GM23338 (cell line): ENCODE results near the gene OGFOD2. TPM values are rescaled to one million over a fixed set of nuclear protein-coding genes. Genes with fewer than 3 reads are reported as not detected.

Experiments used
- ATAC-seq: fragments of 200-7000 bp; cut with Tn5 transposase; 3 replicates; pipeline ENCODE4 v1.9.1; 2020
- DNase-seq: peaks from one replicate; pipeline ENCODE4 v3.0.0-alpha.2; 2015; ENCODE audit warnings: low spot score
- H2AFZ ChIP-seq: fragments of 200-600 bp; sonication (generic); 2 replicates; pipeline ENCODE4 v1.8.0; 2016; ENCODE audit warnings: antibody characterized with exemption, mild to moderate bottlenecking, moderate library complexity
- H3F3A ChIP-seq: fragments of 200-600 bp; sonication (generic); replicated peaks from 2 replicates; pipeline ENCODE4 v1.8.0; 2017; ENCODE audit warnings: antibody characterized with exemption, mixed run types, low read depth
- H3K27ac ChIP-seq: fragments of 200-600 bp; sonication (generic); 2 replicates; pipeline ENCODE4 v1.6.1; 2016; ENCODE audit warnings: low read depth
- H3K27me3 ChIP-seq: fragments of 200-600 bp; sonication (generic); 2 replicates; pipeline ENCODE4 v1.8.0; 2016; ENCODE audit warnings: mild to moderate bottlenecking, mixed run types, moderate library complexity; ENCODE audit not compliant: insufficient read depth
- H3K36me3 ChIP-seq: fragments of 200-600 bp; sonication (generic); 2 replicates; pipeline ENCODE4 v1.8.0; 2016; ENCODE audit warnings: mild to moderate bottlenecking; ENCODE audit not compliant: insufficient read depth
- H3K4me1 ChIP-seq: fragments of 200-600 bp; sonication (generic); 2 replicates; pipeline ENCODE4 v1.8.0; 2016; ENCODE audit warnings: mild to moderate bottlenecking, moderate library complexity; ENCODE audit not compliant: insufficient read depth
- H3K4me2 ChIP-seq: fragments of 200-600 bp; sonication (generic); 2 replicates; pipeline ENCODE4 v1.7.1; 2017; ENCODE audit warnings: mixed run types
- H3K4me3 ChIP-seq: fragments of 200-600 bp; sonication (generic); 2 replicates; pipeline ENCODE4 v1.6.1; 2016; ENCODE audit warnings: mixed run types
- H3K79me2 ChIP-seq: fragments of 200-600 bp; sonication (generic); replicated peaks from 2 replicates; pipeline ENCODE4 v1.8.0; 2017; ENCODE audit warnings: mild to moderate bottlenecking; ENCODE audit not compliant: insufficient read depth
- H3K9me2 ChIP-seq: fragments of 200-600 bp; sonication (generic); 2 replicates; pipeline ENCODE4 v1.8.0; 2017; ENCODE audit not compliant: insufficient read depth
- H4K20me1 ChIP-seq: fragments of 200-600 bp; sonication (generic); replicated peaks from 2 replicates; pipeline ENCODE4 v1.8.0; 2017; ENCODE audit warnings: mild to moderate bottlenecking; ENCODE audit not compliant: insufficient read depth
- H3K27ac Mint-ChIP-seq: 2 replicates; pipeline ENCODE4 v1.8.0; 2020; ENCODE audit warnings: inconsistent platforms, mild to moderate bottlenecking, moderate library complexity, mixed read lengths
- H3K27me3 Mint-ChIP-seq: 3 replicates; pipeline ENCODE4 v1.8.0; 2022; ENCODE audit warnings: low read depth, mild to moderate bottlenecking, moderate library complexity, mixed read lengths, inconsistent platforms; ENCODE audit not compliant: insufficient read depth, poor library complexity
- H3K36me3 Mint-ChIP-seq: 3 replicates; pipeline ENCODE4 v1.8.0; 2021; ENCODE audit warnings: low read depth, mild to moderate bottlenecking, inconsistent platforms, moderate library complexity, mixed read lengths
- H3K4me1 Mint-ChIP-seq: 3 replicates; pipeline ENCODE4 v1.8.0; 2020; ENCODE audit warnings: mild to moderate bottlenecking, inconsistent platforms, mixed read lengths
- H3K4me3 Mint-ChIP-seq: 3 replicates; pipeline ENCODE4 v1.8.0; 2021; ENCODE audit warnings: moderate library complexity, mild to moderate bottlenecking, inconsistent platforms, mixed read lengths
- H3K9me3 Mint-ChIP-seq: 3 replicates; pipeline ENCODE4 v1.8.0; 2020; ENCODE audit warnings: moderate library complexity, mild to moderate bottlenecking, inconsistent platforms, mixed read lengths
- CREB1 ChIP-seq: fragments of 250-450 bp; sonication (Bioruptor Pico); IDR thresholded peaks from 2 replicates; pipeline ENCODE4 v1.5.0; 2020; ENCODE audit warnings: low read depth, mild to moderate bottlenecking, moderate library complexity
- EZH2phosphoT487 ChIP-seq: fragments of 200-600 bp; sonication (generic); IDR thresholded peaks from one replicate; pipeline ENCODE4 v1.8.1; 2018; ENCODE audit warnings: antibody characterized with exemption; ENCODE audit not compliant: unreplicated experiment
- JUNB ChIP-seq: IDR thresholded peaks from one replicate; pipeline ENCODE4 v1.6.1; 2016; ENCODE audit warnings: antibody characterized with exemption; ENCODE audit not compliant: unreplicated experiment
- POLR2AphosphoS5 ChIP-seq: IDR thresholded peaks from 2 replicates; pipeline ENCODE4 v1.6.1; 2016; ENCODE audit warnings: antibody characterized with exemption, low read depth
- STAT1 ChIP-seq: IDR thresholded peaks from one replicate; pipeline ENCODE4 v1.6.1; 2016; ENCODE audit warnings: antibody characterized with exemption; ENCODE audit not compliant: unreplicated experiment
- ZNF331 ChIP-seq: fragments of 250-450 bp; sonication (Bioruptor Pico); IDR thresholded peaks from 2 replicates; pipeline ENCODE4 v1.5.0; 2020; ENCODE audit warnings: low read depth, mild to moderate bottlenecking, moderate library complexity
- polyA plus RNA-seq: library from polyadenylated mRNA; unstranded; fragments of >200 nt; fragmentation: Nextera tagmentation; extraction: Ambion mirVana; gene quantifications from 2 replicates; pipeline ENCODE4 v1.2.1, GENCODE V29; 2016
- total RNA-seq: library from RNA; depleted of rRNA; stranded (reverse); fragments of >200 nt; shearing (Covaris generic); gene quantifications from 2 replicates; pipeline ENCODE4 v1.2.3, GENCODE V29; 2014
- TF ChIP-seq, protein P1 (sequence below): fragments of 250-450 bp; sonication (Bioruptor Pico); IDR thresholded peaks from 2 replicates; pipeline ENCODE4 v1.5.0; 2020; ENCODE audit warnings: mild to moderate bottlenecking, moderate library complexity
- TF ChIP-seq, protein P2 (sequence below): IDR thresholded peaks from 2 replicates; pipeline ENCODE4 v1.6.1; 2016; ENCODE audit warnings: antibody characterized with exemption

Gene OGFOD2
- total and polyA plus RNA-seq, 2 experiments from 2014 or later, result 13.1 to 16.1 TPM

DNA sequence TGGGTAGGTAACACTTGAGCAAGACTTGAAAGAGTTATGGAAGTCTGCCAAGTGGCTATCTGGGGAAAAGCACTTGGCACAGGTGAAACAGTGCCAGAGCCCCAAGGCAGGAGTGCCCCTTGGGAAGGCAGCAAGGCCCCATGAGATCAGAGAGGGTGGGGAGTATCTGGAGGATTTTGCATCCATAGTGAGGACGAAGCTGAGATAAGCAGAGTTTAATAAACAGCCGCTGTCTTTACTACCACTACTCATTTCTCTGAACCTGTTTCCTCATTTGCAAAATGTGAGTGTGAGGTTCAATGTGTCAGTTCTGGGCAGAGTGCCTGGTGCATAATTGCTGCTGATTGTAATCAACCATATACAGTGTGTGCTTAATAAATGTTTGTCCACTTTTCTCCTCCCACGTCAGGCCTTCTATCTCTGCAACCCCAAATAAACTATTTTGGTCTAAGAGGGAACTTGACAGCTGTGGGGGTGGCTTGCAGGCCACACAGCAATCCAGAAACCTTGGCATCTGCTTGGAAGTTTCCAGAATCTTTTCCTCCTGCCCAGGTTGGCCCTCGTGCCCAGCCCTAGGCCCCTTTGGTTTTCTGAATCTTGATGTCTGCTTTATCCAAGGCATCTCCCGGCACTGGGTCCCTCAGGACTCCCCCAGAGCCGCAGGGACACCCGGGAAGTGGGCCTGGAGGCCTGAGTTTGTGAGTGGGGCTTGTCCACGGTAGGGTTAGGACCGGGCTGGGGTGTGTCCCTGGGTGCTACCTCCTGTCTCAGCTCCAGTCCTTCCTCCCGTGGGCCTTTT, 13.3 kb upstream of the OGFOD2 start (continued):
- TF ChIP-seq, protein P1, sequence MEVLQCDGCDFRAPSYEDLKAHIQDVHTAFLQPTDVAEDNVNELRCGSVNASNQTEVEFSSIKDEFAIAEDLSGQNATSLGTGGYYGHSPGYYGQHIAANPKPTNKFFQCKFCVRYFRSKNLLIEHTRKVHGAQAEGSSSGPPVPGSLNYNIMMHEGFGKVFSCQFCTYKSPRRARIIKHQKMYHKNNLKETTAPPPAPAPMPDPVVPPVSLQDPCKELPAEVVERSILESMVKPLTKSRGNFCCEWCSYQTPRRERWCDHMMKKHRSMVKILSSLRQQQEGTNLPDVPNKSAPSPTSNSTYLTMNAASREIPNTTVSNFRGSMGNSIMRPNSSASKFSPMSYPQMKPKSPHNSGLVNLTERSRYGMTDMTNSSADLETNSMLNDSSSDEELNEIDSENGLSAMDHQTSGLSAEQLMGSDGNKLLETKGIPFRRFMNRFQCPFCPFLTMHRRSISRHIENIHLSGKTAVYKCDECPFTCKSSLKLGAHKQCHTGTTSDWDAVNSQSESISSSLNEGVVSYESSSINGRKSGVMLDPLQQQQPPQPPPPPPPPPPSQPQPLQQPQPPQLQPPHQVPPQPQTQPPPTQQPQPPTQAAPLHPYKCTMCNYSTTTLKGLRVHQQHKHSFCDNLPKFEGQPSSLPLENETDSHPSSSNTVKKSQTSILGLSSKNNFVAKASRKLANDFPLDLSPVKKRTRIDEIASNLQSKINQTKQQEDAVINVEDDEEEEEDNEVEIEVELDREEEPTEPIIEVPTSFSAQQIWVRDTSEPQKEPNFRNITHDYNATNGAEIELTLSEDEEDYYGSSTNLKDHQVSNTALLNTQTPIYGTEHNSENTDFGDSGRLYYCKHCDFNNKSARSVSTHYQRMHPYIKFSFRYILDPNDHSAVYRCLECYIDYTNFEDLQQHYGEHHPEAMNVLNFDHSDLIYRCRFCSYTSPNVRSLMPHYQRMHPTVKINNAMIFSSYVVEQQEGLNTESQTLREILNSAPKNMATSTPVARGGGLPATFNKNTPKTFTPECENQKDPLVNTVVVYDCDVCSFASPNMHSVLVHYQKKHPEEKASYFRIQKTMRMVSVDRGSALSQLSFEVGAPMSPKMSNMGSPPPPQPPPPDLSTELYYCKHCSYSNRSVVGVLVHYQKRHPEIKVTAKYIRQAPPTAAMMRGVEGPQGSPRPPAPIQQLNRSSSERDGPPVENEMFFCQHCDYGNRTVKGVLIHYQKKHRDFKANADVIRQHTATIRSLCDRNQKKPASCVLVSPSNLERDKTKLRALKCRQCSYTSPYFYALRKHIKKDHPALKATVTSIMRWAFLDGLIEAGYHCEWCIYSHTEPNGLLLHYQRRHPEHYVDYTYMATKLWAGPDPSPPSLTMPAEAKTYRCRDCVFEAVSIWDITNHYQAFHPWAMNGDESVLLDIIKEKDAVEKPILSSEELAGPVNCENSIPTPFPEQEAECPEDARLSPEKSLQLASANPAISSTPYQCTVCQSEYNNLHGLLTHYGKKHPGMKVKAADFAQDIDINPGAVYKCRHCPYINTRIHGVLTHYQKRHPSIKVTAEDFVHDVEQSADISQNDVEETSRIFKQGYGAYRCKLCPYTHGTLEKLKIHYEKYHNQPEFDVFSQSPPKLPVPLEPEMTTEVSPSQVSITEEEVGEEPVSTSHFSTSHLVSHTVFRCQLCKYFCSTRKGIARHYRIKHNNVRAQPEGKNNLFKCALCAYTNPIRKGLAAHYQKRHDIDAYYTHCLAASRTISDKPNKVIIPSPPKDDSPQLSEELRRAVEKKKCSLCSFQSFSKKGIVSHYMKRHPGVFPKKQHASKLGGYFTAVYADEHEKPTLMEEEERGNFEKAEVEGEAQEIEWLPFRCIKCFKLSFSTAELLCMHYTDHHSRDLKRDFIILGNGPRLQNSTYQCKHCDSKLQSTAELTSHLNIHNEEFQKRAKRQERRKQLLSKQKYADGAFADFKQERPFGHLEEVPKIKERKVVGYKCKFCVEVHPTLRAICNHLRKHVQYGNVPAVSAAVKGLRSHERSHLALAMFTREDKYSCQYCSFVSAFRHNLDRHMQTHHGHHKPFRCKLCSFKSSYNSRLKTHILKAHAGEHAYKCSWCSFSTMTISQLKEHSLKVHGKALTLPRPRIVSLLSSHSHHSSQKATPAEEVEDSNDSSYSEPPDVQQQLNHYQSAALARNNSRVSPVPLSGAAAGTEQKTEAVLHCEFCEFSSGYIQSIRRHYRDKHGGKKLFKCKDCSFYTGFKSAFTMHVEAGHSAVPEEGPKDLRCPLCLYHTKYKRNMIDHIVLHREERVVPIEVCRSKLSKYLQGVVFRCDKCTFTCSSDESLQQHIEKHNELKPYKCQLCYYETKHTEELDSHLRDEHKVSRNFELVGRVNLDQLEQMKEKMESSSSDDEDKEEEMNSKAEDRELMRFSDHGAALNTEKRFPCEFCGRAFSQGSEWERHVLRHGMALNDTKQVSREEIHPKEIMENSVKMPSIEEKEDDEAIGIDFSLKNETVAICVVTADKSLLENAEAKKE (CRISPR knock-in tag), result no peak
- TF ChIP-seq CREB1, result no peak
- TF ChIP-seq ZNF331 (CRISPR knock-in tag), result no peak
- no peak for TF ChIP-seq EZH2phosphoT487

DNA sequence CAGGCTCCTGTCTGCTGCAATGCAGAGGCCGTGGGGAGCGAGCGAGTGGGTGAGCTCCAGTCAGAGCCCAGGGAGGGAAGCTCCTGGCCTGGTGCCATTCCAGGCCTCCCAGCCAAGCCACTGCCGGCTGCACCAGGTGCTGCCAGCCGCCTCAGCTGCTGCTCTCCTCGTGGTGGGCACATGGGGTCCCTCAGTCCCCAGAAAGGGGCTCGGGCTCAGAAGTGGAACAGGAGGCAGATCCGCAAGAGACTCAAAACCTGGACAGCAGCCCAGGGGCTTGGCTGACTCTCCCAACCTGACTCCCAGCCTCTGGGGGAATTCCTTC, 11.1 kb upstream of the OGFOD2 start:
- Mint-ChIP-seq H3K27ac (no peak overlapping the region), H3K4me1 (peaks cover 16% of the 10 kb centered on the region), H3K36me3 (no peaks in the 10 kb centered on the region), H3K4me3 (no peak overlapping the region), H3K9me3 (no peaks in the 10 kb centered on the region), H3K27me3 (peaks cover 9% of the 10 kb centered on the region)
- H4K20me1 ChIP-seq, result no peaks in the 10 kb centered on the region
- no peak overlapping the region for H3K27ac ChIP-seq
- no peaks in the 10 kb centered on the region for H3K79me2 ChIP-seq
- no peak overlapping the region for H3K4me3 ChIP-seq
- H3K36me3 ChIP-seq, result no peaks in the 10 kb centered on the region
- DNase-seq (no peak), ATAC-seq (no peak)
- no peak overlapping the region for H2AFZ ChIP-seq
- peaks cover 5% of the 10 kb centered on the region for H3K4me1 ChIP-seq
- H3K9me2 ChIP-seq, result no peaks in the 10 kb centered on the region
- no peak overlapping the region for H3K4me2 ChIP-seq
- H3F3A ChIP-seq, result no peaks in the 10 kb centered on the region
- no peaks in the 10 kb centered on the region for H3K27me3 ChIP-seq
- TF ChIP-seq, protein P1 (CRISPR knock-in tag), result no peak
- no peak for TF ChIP-seq POLR2AphosphoS5
- no peak for TF ChIP-seq CREB1
- TF ChIP-seq, protein P2, sequence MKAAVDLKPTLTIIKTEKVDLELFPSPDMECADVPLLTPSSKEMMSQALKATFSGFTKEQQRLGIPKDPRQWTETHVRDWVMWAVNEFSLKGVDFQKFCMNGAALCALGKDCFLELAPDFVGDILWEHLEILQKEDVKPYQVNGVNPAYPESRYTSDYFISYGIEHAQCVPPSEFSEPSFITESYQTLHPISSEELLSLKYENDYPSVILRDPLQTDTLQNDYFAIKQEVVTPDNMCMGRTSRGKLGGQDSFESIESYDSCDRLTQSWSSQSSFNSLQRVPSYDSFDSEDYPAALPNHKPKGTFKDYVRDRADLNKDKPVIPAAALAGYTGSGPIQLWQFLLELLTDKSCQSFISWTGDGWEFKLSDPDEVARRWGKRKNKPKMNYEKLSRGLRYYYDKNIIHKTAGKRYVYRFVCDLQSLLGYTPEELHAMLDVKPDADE, result no peak
- TF ChIP-seq EZH2phosphoT487, result no peak
- TF ChIP-seq STAT1, result no peak
- TF ChIP-seq JUNB, result no peak
